Uterus (tissue), 4 donors: ENCODE data around the gene NIPAL1. TPM values are rescaled to one million over a fixed set of nuclear protein-coding genes. Genes with fewer than 3 reads are reported as not detected.

Source experiments
- DNase-seq, 2 donors: peaks; one replicate each; pipeline ENCODE4 v3.0.0-alpha.2; 2019 to 2020
- H3K27ac ChIP-seq, 2 donors: fragments of 200-600 bp; sonication (generic); 1 replicate in 1 of 2; 2 replicates in 1 of 2; pipeline ENCODE4 v1.5.1; 2016 to 2018
- H3K27me3 ChIP-seq, 2 donors: fragments of 200-600 bp; sonication (generic); one replicate each; pipeline ENCODE4 v1.5.1; 2018 to 2019; ENCODE audit warnings: control low read depth in 1 of 2
- H3K36me3 ChIP-seq, 2 donors: fragments of 200-600 bp; sonication (generic); one replicate each; pipeline ENCODE4 v1.5.1; 2019; ENCODE audit warnings: control low read depth in 1 of 2
- H3K4me1 ChIP-seq, 2 donors: fragments of 200-600 bp; sonication (generic); one replicate each; pipeline ENCODE4 v1.5.1; 2018 to 2019; ENCODE audit warnings: control low read depth in 1 of 2
- H3K4me3 ChIP-seq, 2 donors: fragments of 200-600 bp; sonication (generic); 1 replicate in 1 of 2; 2 replicates in 1 of 2; pipeline ENCODE4 v1.5.1; 2018 to 2019; ENCODE audit warnings: mild to moderate bottlenecking in 1 of 2
- H3K9me3 ChIP-seq, 2 donors: fragments of 200-600 bp; sonication (generic); one replicate each; pipeline ENCODE4 v1.5.1; 2019; ENCODE audit warnings: control low read depth in 1 of 2
- POLR2A ChIP-seq, 2 donors: fragments of 450-650 bp; IDR thresholded peaks; one replicate each; pipeline ENCODE4 v1.6.1; 2016; ENCODE audit warnings: antibody characterized with exemption in 2 of 2, mild to moderate bottlenecking in 1 of 2, moderate library complexity in 1 of 2
- intact Hi-C: fragments of 100-400 bp; cut with DNase I; formaldehyde crosslinking; loops from one replicate; pipeline ENCODE4 v1.15.1; 2023; ENCODE audit warnings: low total_unique reads
- total RNA-seq, 4 donors: library from RNA; depleted of rRNA in 3 of 4; stranded (reverse); fragments of >200 nt in 3 of 4; gene quantifications; one replicate each; pipeline versions ENCODE4 v1.1.0 to v1.2.4, GENCODE V29; 2014 to 2023
- TF ChIP-seq, protein P1 (sequence below), 4 experiments: fragments of 200-600 bp in 2 of 4; fragments of 450-650 bp in 2 of 4; sonication (generic) in 2 of 4; IDR thresholded peaks; one replicate each; pipeline ENCODE4 v1.5.1; 2016 to 2019; ENCODE audit warnings: antibody characterized with exemption in 4 of 4, mild to moderate bottlenecking in 2 of 4, moderate library complexity in 1 of 4
- donor health status: DM: yes; HTN: yes; CAD: no.

The NIPAL1 gene
- 1 to 10 TPM in 1 of 4 donors, under 1 TPM in 1, not detected in 2; 0.55 to 1.2 TPM for total RNA-seq

DNA sequence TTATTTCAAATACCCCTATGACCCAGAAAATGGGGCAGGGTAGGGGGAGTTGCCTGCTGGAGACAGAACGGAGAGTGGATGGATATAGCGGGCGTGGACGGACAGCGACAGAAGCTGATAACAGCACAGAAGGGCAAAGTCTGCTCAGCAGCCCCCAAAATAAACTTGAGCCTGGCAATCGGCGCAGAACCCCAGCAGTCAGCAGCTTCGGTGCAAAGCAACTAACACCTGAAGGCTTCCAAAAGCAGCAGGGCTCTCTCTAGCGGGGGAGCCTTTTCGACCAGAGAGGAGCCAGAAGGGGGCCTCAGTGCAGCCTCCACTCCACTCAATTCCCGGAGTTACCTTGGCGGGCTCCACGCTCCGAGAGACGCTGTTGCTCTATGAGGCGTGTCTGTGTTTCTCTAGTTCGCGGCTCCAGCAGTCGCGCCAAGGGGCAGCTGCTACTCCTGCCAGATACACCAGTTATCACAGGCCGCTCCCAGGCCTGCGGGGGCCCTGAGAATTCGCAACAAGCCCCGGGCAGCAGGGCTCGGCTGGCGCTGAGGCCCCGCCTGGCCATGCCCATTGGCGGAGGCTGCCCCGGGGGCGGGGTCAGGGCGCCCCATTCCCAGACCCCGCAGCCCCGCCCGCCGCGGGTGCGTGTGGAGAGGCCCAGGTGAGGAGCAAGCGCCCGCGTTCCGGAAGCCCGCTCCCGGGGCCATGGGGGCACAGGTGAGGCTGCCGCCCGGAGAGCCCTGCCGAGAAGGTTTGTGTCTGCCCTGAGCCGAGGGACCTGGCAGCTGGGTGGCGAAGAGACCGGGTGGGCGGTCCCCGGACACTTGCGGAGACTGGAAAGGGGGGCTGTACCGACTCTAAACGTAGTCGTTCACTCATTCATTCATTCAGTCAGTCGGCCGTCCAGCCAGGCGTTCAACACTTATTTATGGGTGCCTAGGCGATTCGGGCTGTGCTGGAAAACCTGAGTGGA, at the start of gene NIPAL1, which contains the start of gene CNGA1:
NIPAL1 (plus strand) TSS at position 632 of the 967 bp plus-strand sequence; CDS start at position 700, 68 bp downstream.
CNGA1 (minus strand) TSS at position 541 of the 967 bp plus-strand sequence. CDS start 63,992 bp downstream, outside the sequence.
- peak; percentile 26 to 49 for DNase-seq
- Histone ChIP-seq H3K36me3 (no peaks in the 10 kb centered on the region), H3K4me1 (peaks cover 0 to 3% of the 10 kb centered on the region in 2 donors), H3K27me3 (no peaks in the 10 kb centered on the region), H3K9me3 (no peaks in the 10 kb centered on the region), H3K4me3 (peak within 1 kb of the TSS; percentile 17 to 46), H3K27ac (no peak within 1 kb of the TSS)
- intact Hi-C loops: no loop called here
- TF ChIP-seq POLR2A (IDR thresholded peaks at IDR 0.05): no peak
- TF ChIP-seq, protein P1, sequence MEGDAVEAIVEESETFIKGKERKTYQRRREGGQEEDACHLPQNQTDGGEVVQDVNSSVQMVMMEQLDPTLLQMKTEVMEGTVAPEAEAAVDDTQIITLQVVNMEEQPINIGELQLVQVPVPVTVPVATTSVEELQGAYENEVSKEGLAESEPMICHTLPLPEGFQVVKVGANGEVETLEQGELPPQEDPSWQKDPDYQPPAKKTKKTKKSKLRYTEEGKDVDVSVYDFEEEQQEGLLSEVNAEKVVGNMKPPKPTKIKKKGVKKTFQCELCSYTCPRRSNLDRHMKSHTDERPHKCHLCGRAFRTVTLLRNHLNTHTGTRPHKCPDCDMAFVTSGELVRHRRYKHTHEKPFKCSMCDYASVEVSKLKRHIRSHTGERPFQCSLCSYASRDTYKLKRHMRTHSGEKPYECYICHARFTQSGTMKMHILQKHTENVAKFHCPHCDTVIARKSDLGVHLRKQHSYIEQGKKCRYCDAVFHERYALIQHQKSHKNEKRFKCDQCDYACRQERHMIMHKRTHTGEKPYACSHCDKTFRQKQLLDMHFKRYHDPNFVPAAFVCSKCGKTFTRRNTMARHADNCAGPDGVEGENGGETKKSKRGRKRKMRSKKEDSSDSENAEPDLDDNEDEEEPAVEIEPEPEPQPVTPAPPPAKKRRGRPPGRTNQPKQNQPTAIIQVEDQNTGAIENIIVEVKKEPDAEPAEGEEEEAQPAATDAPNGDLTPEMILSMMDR (IDR thresholded peaks at IDR 0.05): peak in 1 of 4 experiments; percentile 18

- Histone ChIP-seq H3K27me3 (no peaks in the 10 kb centered on the region), H3K4me1 (no peaks in the 10 kb centered on the region), H3K36me3 (no peaks in the 10 kb centered on the region), H3K4me3 (no peak overlapping the region), H3K9me3 (no peaks in the 10 kb centered on the region), H3K27ac (no peak overlapping the region)
- no peak for DNase-seq
- TF ChIP-seq, protein P1 (IDR thresholded peaks at IDR 0.05): no peak
- no peak for TF ChIP-seq POLR2A (IDR thresholded peaks at IDR 0.05)
- intact Hi-C loops: no loop called here
Measured at GRCh38 chr4:47968847-47969246, 47.7 kb upstream of the NIPAL1 start.

- H3K36me3 ChIP-seq: no peaks in the 10 kb centered on the region
- TF ChIP-seq POLR2A (IDR thresholded peaks at IDR 0.05): no peak
- TF ChIP-seq, protein P1 (IDR thresholded peaks at IDR 0.05): no peak
Measured at GRCh38 chr4:47972181-47972580, 44.4 kb upstream of the NIPAL1 start.

DNA sequence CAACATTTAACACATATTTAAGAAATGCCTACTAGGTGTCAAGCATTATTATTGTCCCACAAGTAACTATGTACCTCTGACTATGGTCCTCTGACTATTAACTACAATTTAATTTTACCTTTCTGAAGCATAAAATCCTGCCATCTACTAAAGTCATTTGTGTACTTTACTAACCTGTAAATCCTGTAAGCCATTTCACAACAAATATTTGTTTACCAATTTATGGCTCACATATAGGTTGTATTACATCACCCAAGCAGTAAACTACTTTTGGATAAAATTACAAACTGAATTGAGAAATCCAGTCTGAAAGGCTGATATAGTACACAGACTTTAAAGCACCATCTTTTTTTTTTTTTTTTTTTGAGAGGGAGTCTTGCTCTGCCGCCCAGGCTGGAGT, 43.9 kb upstream of the NIPAL1 start:
- no peak for DNase-seq
- Histone ChIP-seq H3K4me1 (no peaks in the 10 kb centered on the region), H3K27me3 (no peaks in the 10 kb centered on the region), H3K9me3 (no peaks in the 10 kb centered on the region), H3K36me3 (no peaks in the 10 kb centered on the region), H3K27ac (no peak overlapping the region), H3K4me3 (no peak overlapping the region)
- no peak for TF ChIP-seq POLR2A (IDR thresholded peaks at IDR 0.05)
- intact Hi-C loops: no loop called here

More at GRCh38 chr4:47972181-47972580, 44.4 kb upstream of the NIPAL1 start:
- Histone ChIP-seq H3K27me3 (no peaks in the 10 kb centered on the region), H3K27ac (no peak overlapping the region), H3K4me3 (no peak overlapping the region), H3K4me1 (no peaks in the 10 kb centered on the region), H3K9me3 (no peaks in the 10 kb centered on the region)
- DNase-seq: no peak
- intact Hi-C loops: no loop called here

DNA sequence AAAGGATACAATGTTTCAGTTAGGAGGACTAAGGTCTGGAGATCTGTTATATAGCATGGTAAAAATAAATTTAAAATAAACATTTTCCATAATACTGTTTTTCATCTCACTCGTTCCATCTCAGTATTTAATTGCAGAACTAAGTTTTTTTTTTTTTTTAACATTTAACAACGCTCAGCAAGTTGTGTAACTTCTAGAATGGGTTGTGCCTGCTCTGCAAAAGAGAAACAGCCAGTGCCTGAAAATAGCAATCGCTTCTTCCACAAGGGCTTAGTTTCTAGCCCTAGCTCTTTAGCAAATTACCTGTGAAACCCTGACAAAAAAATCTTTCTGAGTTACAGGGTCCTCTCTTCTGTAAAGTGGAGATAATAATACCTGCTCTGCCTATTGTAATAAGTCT, 42.0 kb upstream of the NIPAL1 start:
- intact Hi-C loops: no loop called here
- DNase-seq: no peak
- H3K4me1 ChIP-seq: no peaks in the 10 kb centered on the region
- no peak overlapping the region for H3K4me3 ChIP-seq
- no peaks in the 10 kb centered on the region for H3K27me3 ChIP-seq
- no peaks in the 10 kb centered on the region for H3K36me3 ChIP-seq
- H3K9me3 ChIP-seq: no peaks in the 10 kb centered on the region
- TF ChIP-seq POLR2A (IDR thresholded peaks at IDR 0.05): no peak
- TF ChIP-seq, protein P1 (IDR thresholded peaks at IDR 0.05): no peak
- H3K27ac ChIP-seq: no peak overlapping the region
